ENCODE data around the gene CCDC40. TPM values are rescaled to one million over a fixed set of nuclear protein-coding genes. Genes with fewer than 3 reads are reported as not detected.
"Not testable (repeated sequence)": the region's sequence is repeated elsewhere in the genome, so short reads cannot be mapped to it uniquely, and the experiment has no call there.

The CCDC40 gene
- total RNA-seq, 2 experiments from 2014 or later, result not detected

DNA sequence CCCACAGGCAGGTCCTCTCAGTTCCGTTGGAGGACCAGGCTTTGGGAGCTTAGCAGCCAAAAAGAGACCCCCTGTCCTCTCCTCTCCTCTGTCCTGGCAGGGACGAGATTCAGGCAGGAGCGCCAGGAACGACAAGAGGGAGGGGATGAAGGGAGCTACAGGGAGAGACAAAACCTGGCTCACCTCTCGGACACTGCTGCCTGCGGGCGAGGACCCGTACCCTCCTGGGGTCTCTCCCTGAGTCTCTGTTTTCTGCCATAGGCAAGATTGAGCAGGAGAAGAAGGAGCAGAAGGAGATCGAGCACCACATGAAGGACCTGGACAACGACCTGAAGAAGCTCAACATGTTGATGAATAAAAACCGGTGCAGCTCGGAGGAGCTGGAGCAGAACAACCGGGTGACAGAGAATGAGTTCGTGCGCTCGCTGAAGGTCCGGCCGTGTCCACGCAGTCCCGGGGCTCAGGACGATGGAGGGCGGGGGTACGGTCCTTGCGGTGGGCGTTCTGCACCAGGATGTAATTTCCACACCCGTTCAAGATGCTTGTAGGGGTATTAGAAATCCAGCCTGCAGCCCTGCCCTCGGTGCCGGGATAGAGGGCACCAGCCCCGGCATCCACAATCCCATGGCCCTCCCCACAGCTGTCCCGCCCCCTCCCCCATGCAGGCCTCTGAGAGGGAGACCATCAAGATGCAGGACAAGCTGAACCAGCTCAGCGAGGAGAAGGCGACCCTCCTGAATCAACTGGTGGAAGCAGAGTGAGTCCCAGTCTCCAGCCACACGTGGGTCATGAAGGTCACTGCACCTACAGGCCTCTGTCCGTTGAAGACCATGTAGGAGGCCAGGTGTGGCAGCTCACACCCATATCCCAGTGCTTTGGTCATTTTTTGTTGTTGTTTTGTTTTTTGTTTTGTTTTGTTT lies 51.2 kb downstream of the CCDC40 start:
- H3K79me2 ChIP-seq (ENCODE audit: insufficient read depth, low read depth, low read length), result no peaks in the 10 kb centered on the region
- no peaks in the 10 kb centered on the region for H3K9me2 ChIP-seq (ENCODE audit: insufficient read depth, low read length)
- no peak overlapping the region for H3K27ac ChIP-seq (ENCODE audit: low read depth, low read length, poor library complexity, severe bottlenecking)
- H3K36me3 ChIP-seq (ENCODE audit: insufficient read depth, low read length), result no peaks in the 10 kb centered on the region
- intact Hi-C loops (cut with micrococcal nuclease; ENCODE audit: unreplicated experiment), result no loop called here
- ChIA-PET CTCF (ENCODE audit: unreplicated experiment) (no interaction called here), POLR2A (no interaction called here)
- H3K4me1 ChIP-seq (ENCODE audit: insufficient read depth, low read length, poor library complexity, severe bottlenecking), result no peaks in the 10 kb centered on the region
- no peak overlapping the region for H3K4me3 ChIP-seq (ENCODE audit: low read depth, low read length, poor library complexity, severe bottlenecking)
- DNase-seq (ENCODE audit: low spot score), result no peak
- no peaks in the 10 kb centered on the region for H4K20me1 ChIP-seq (ENCODE audit: insufficient read depth, low read length)
- H3K9me3 ChIP-seq (ENCODE audit: low read length), result no peaks in the 10 kb centered on the region
- no peak overlapping the region for H2AFZ ChIP-seq (ENCODE audit: low read length)
- BruUV-seq (replicated peaks), result no TSS peak
- TF ChIP-seq EZH2phosphoT487 (IDR thresholded peaks at IDR 0.05; ENCODE audit: borderline replicate concordance, low read depth, low read length), result no peak
- TF ChIP-seq, protein P1, sequence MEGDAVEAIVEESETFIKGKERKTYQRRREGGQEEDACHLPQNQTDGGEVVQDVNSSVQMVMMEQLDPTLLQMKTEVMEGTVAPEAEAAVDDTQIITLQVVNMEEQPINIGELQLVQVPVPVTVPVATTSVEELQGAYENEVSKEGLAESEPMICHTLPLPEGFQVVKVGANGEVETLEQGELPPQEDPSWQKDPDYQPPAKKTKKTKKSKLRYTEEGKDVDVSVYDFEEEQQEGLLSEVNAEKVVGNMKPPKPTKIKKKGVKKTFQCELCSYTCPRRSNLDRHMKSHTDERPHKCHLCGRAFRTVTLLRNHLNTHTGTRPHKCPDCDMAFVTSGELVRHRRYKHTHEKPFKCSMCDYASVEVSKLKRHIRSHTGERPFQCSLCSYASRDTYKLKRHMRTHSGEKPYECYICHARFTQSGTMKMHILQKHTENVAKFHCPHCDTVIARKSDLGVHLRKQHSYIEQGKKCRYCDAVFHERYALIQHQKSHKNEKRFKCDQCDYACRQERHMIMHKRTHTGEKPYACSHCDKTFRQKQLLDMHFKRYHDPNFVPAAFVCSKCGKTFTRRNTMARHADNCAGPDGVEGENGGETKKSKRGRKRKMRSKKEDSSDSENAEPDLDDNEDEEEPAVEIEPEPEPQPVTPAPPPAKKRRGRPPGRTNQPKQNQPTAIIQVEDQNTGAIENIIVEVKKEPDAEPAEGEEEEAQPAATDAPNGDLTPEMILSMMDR (conservative IDR thresholded peaks at IDR 0.05; ENCODE audit: low read length), result no peak
- H3K4me2 ChIP-seq (ENCODE audit: low read length), result no peak overlapping the region

DNA sequence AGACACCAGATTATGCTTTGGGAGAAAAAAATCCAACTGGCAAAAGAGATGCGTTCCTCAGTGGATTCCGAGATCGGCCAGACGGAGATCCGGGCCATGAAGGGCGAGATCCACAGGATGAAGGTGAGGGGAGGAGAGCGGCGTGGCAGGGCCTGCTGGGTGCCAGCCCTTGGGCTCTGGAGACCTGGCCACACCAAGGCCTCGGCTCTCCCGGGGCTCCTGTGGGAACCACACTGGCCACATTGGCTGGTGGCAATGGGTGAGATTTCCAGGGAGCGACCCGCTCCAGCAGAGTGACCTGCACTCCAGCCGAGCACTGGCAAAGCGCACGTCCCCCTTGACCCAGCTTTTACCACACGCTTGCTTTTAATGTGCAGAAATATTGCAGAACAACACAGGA lies 53.3 kb downstream of the CCDC40 start:
- Histone ChIP-seq H3K9me3 (ENCODE audit: low read length) (no peaks in the 10 kb centered on the region), H3K4me1 (ENCODE audit: insufficient read depth, low read length, poor library complexity, severe bottlenecking) (no peaks in the 10 kb centered on the region), H3K27ac (ENCODE audit: low read depth, low read length, poor library complexity, severe bottlenecking) (no peak overlapping the region), H3K4me2 (ENCODE audit: low read length) (no peak overlapping the region), H3K4me3 (ENCODE audit: low read depth, low read length, poor library complexity, severe bottlenecking) (no peak overlapping the region), H3K36me3 (ENCODE audit: insufficient read depth, low read length) (no peaks in the 10 kb centered on the region), H2AFZ (ENCODE audit: low read length) (no peak overlapping the region), H4K20me1 (ENCODE audit: insufficient read depth, low read length) (no peaks in the 10 kb centered on the region), H3K9me2 (ENCODE audit: insufficient read depth, low read length) (no peaks in the 10 kb centered on the region), H3K79me2 (ENCODE audit: insufficient read depth, low read depth, low read length) (no peaks in the 10 kb centered on the region)
- CTCF ChIA-PET (ENCODE audit: unreplicated experiment), result no interaction called here
- TF ChIP-seq, protein P1 (conservative IDR thresholded peaks at IDR 0.05; ENCODE audit: low read length), result no peak
- no peak for TF ChIP-seq EZH2phosphoT487 (IDR thresholded peaks at IDR 0.05; ENCODE audit: borderline replicate concordance, low read depth, low read length)
- no TSS peak for BruUV-seq (replicated peaks)
- intact Hi-C loops (cut with micrococcal nuclease; ENCODE audit: unreplicated experiment), result no loop called here
- POLR2A ChIA-PET, result no interaction called here
- no peak for DNase-seq (ENCODE audit: low spot score)

DNA sequence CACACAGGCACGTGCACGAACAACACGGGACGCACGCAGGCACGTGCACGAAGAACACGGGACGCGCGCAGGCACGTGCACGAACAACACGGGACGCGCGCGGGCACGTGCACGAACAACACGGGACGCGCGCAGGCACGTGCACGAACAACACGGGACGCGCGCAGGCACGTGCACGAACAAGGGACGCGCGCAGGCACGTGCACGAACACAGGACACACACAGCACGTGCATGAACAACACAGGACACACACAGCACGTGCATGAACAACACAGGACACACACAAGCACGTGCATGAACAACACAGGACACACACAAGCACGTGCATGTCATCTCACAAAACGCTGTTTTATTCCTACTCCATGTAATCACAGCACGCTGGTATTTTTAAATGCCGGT lies 53.7 kb downstream of the CCDC40 start:
- H3K4me1 ChIP-seq (ENCODE audit: insufficient read depth, low read length, poor library complexity, severe bottlenecking); H3K27ac ChIP-seq (ENCODE audit: low read depth, low read length, poor library complexity, severe bottlenecking); DNase-seq (ENCODE audit: low spot score); H3K9me2 ChIP-seq (ENCODE audit: insufficient read depth, low read length); CTCF ChIA-PET (ENCODE audit: unreplicated experiment); H3K79me2 ChIP-seq (ENCODE audit: insufficient read depth, low read depth, low read length); intact Hi-C loops (cut with micrococcal nuclease; ENCODE audit: unreplicated experiment); H3K36me3 ChIP-seq (ENCODE audit: insufficient read depth, low read length); POLR2A ChIA-PET; H3K4me2 ChIP-seq (ENCODE audit: low read length); H3K9me3 ChIP-seq (ENCODE audit: low read length); H4K20me1 ChIP-seq (ENCODE audit: insufficient read depth, low read length); H3K4me3 ChIP-seq (ENCODE audit: low read depth, low read length, poor library complexity, severe bottlenecking); H2AFZ ChIP-seq (ENCODE audit: low read length); BruUV-seq (replicated peaks): not testable (repeated sequence)
